ENCODE results near the gene PHKA2.

GRCh38 chrX:18944482-18944881 lies 39.4 kb downstream of the PHKA2 start:
- TF ChIP-seq CTCF (IDR thresholded peaks at IDR 0.05) (no peak), ZFX (IDR thresholded peaks at IDR 0.05; ENCODE audit: borderline replicate concordance) (no peak)
